ENCODE measurements around the gene MRGPRX2.

The MRGPRX2 gene

GRCh38 chr11:19018901-19019300, 41.6 kb downstream of the MRGPRX2 start:
- no peak overlapping the region for H3K4me3 ChIP-seq (ENCODE audit: low read depth, low read length)
- in situ Hi-C loops (cut with HindIII; ENCODE audit: low pct_ligation_motif_present, low sequenced_read_pairs), result no loop called here
- H3K36me3 ChIP-seq (replicated peaks), result no peaks in the 10 kb centered on the region
- DNase-seq, result no peak
- TF ChIP-seq, protein P1, sequence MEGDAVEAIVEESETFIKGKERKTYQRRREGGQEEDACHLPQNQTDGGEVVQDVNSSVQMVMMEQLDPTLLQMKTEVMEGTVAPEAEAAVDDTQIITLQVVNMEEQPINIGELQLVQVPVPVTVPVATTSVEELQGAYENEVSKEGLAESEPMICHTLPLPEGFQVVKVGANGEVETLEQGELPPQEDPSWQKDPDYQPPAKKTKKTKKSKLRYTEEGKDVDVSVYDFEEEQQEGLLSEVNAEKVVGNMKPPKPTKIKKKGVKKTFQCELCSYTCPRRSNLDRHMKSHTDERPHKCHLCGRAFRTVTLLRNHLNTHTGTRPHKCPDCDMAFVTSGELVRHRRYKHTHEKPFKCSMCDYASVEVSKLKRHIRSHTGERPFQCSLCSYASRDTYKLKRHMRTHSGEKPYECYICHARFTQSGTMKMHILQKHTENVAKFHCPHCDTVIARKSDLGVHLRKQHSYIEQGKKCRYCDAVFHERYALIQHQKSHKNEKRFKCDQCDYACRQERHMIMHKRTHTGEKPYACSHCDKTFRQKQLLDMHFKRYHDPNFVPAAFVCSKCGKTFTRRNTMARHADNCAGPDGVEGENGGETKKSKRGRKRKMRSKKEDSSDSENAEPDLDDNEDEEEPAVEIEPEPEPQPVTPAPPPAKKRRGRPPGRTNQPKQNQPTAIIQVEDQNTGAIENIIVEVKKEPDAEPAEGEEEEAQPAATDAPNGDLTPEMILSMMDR (IDR thresholded peaks at IDR 0.05; ENCODE audit: low read depth, low read length, missing control alignments), result no peak
- no peak overlapping the region for H3K27ac ChIP-seq
- no peaks in the 10 kb centered on the region for H3K27me3 ChIP-seq (replicated peaks)

- TF ChIP-seq, protein P1 (IDR thresholded peaks at IDR 0.05; ENCODE audit: low read depth, low read length, missing control alignments), result no peak
- Histone ChIP-seq H3K27ac (no peak overlapping the region), H3K4me3 (ENCODE audit: low read depth, low read length) (no peak overlapping the region), H3K27me3 (replicated peaks) (no peaks in the 10 kb centered on the region), H3K36me3 (replicated peaks) (no peaks in the 10 kb centered on the region)
- no peak for DNase-seq
- in situ Hi-C loops (cut with HindIII; ENCODE audit: low pct_ligation_motif_present, low sequenced_read_pairs), result no loop called here
Observed at GRCh38 chr11:19013181-19013857, 47.2 kb downstream of the MRGPRX2 start.

GRCh38 chr11:19012636-19013035, 47.9 kb downstream of the MRGPRX2 start:
- TF ChIP-seq, protein P1 (IDR thresholded peaks at IDR 0.05; ENCODE audit: low read depth, low read length, missing control alignments), result no peak
- no peak overlapping the region for H3K27ac ChIP-seq
- no peak overlapping the region for H3K4me3 ChIP-seq (ENCODE audit: low read depth, low read length)
- DNase-seq, result no peak
- H3K36me3 ChIP-seq (replicated peaks), result no peaks in the 10 kb centered on the region
- H3K27me3 ChIP-seq (replicated peaks), result no peaks in the 10 kb centered on the region
- in situ Hi-C loops (cut with HindIII; ENCODE audit: low pct_ligation_motif_present, low sequenced_read_pairs), result no loop called here
